ENCODE measurements around the gene ENTPD8. TPM values are rescaled to one million over a fixed set of nuclear protein-coding genes. Genes with fewer than 3 reads are reported as not detected.

Gene ENTPD8
- total RNA-seq, 1 donor from 2014 or later = 0.21 TPM

- Mint-ChIP-seq H3K36me3 (ENCODE audit: low read depth, unreplicated experiment) (peaks cover 7% of the 10 kb centered on the region), H3K4me1 (ENCODE audit: unreplicated experiment) (peaks cover 5% of the 10 kb centered on the region), H3K4me3 (ENCODE audit: unreplicated experiment) (no peak overlapping the region), H3K27ac (ENCODE audit: unreplicated experiment) (no peak overlapping the region), H3K27me3 (ENCODE audit: unreplicated experiment) (peaks cover 6% of the 10 kb centered on the region), H3K9me3 (ENCODE audit: unreplicated experiment) (no peaks in the 10 kb centered on the region)
- TF ChIP-seq CTCF (IDR thresholded peaks at IDR 0.05; ENCODE audit: unreplicated experiment) = no peak
- no peak for DNase-seq (ENCODE audit: low spot score)
These were observed 22.1 kb upstream of the ENTPD8 start for GRCh38 chr9:137462986-137463930.

GRCh38 chr9:137462396-137462985, 21.3 kb upstream of the ENTPD8 start:
- no peak for TF ChIP-seq CTCF (IDR thresholded peaks at IDR 0.05; ENCODE audit: unreplicated experiment)
- DNase-seq (ENCODE audit: low spot score) = no peak
- no peak overlapping the region for H3K4me3 Mint-ChIP-seq (ENCODE audit: unreplicated experiment)
- H3K36me3 Mint-ChIP-seq (ENCODE audit: low read depth, unreplicated experiment) = peaks cover 7% of the 10 kb centered on the region
- peaks cover 5% of the 10 kb centered on the region for H3K4me1 Mint-ChIP-seq (ENCODE audit: unreplicated experiment)
- H3K27ac Mint-ChIP-seq (ENCODE audit: unreplicated experiment) = no peak overlapping the region
- H3K27me3 Mint-ChIP-seq (ENCODE audit: unreplicated experiment) = peaks cover 6% of the 10 kb centered on the region
- H3K9me3 Mint-ChIP-seq (ENCODE audit: unreplicated experiment) = no peaks in the 10 kb centered on the region

GRCh38 chr9:137461663-137462395, 20.7 kb upstream of the ENTPD8 start:
- no peak overlapping the region for H3K4me3 Mint-ChIP-seq (ENCODE audit: unreplicated experiment)
- H3K27me3 Mint-ChIP-seq (ENCODE audit: unreplicated experiment) = peaks cover 3% of the 10 kb centered on the region
- DNase-seq (ENCODE audit: low spot score) = no peak
- peaks cover 7% of the 10 kb centered on the region for H3K36me3 Mint-ChIP-seq (ENCODE audit: low read depth, unreplicated experiment)
- TF ChIP-seq CTCF (IDR thresholded peaks at IDR 0.05; ENCODE audit: unreplicated experiment) = no peak
- no peak overlapping the region for H3K27ac Mint-ChIP-seq (ENCODE audit: unreplicated experiment)
- H3K4me1 Mint-ChIP-seq (ENCODE audit: unreplicated experiment) = peaks cover 5% of the 10 kb centered on the region
- no peaks in the 10 kb centered on the region for H3K9me3 Mint-ChIP-seq (ENCODE audit: unreplicated experiment)

GRCh38 chr9:137461316-137461662, 20.1 kb upstream of the ENTPD8 start:
- no peak for TF ChIP-seq CTCF (IDR thresholded peaks at IDR 0.05; ENCODE audit: unreplicated experiment)
- Mint-ChIP-seq H3K27me3 (ENCODE audit: unreplicated experiment) (peaks cover 3% of the 10 kb centered on the region), H3K36me3 (ENCODE audit: low read depth, unreplicated experiment) (peaks cover 4% of the 10 kb centered on the region), H3K4me1 (ENCODE audit: unreplicated experiment) (peaks cover 4% of the 10 kb centered on the region), H3K9me3 (ENCODE audit: unreplicated experiment) (no peaks in the 10 kb centered on the region), H3K4me3 (ENCODE audit: unreplicated experiment) (no peak overlapping the region), H3K27ac (ENCODE audit: unreplicated experiment) (no peak overlapping the region)
- no peak for DNase-seq (ENCODE audit: low spot score)
